Left lobe of liver (tissue), 2 donors: ENCODE results near the gene HIVEP3. TPM values are rescaled to one million over a fixed set of nuclear protein-coding genes. Genes with fewer than 3 reads are reported as not detected.

Source experiments
- ATAC-seq: fragments of 200-7000 bp; cut with Tn5 transposase; one replicate; pipeline ENCODE4 v1.9.1; 2020; ENCODE audit warnings: mild to moderate bottlenecking, moderate library complexity
- DNase-seq: peaks from one replicate; pipeline ENCODE4 v3.0.0-alpha.2; 2020; ENCODE audit warnings: low spot score
- total RNA-seq: library from RNA; stranded (reverse); gene quantifications from one replicate; pipeline ENCODE4 v1.2.1, GENCODE V29; 2021
- donor health status: DM: no; HTN: no; CAD: no; lungs with moderate emphysema.
- donor health status: DM: no; HTN: yes; CAD: no.

Gene HIVEP3
- total RNA-seq, 1 donor from 2014 or later, result 2.6 TPM

- no peak for DNase-seq
- ATAC-seq, result no peak
Measured at GRCh38 chr1:41894808-41895483, 23.8 kb downstream of the HIVEP3 start.

GRCh38 chr1:41894101-41894807 is 24.5 kb downstream of the HIVEP3 start:
- ATAC-seq (no peak), DNase-seq (no peak)

- DNase-seq (no peak), ATAC-seq (no peak)
Measured at GRCh38 chr1:41892301-41892781, 26.4 kb downstream of the HIVEP3 start.

- no peak for DNase-seq
- ATAC-seq, result peak; percentile 78
Measured at GRCh38 chr1:41891199-41891896, 27.4 kb downstream of the HIVEP3 start.

GRCh38 chr1:41890825-41891198 is 27.9 kb downstream of the HIVEP3 start:
- peak; percentile 84 for ATAC-seq
- DNase-seq, result peak; percentile 61

- DNase-seq (no peak), ATAC-seq (no peak)
Measured at GRCh38 chr1:41889506-41890414, 29.0 kb downstream of the HIVEP3 start.

GRCh38 chr1:41888756-41889155 is 30.0 kb downstream of the HIVEP3 start:
- DNase-seq (no peak), ATAC-seq (no peak)

- no peak for ATAC-seq
- no peak for DNase-seq
Measured at GRCh38 chr1:41887365-41887764, 31.4 kb downstream of the HIVEP3 start.

- DNase-seq (no peak), ATAC-seq (no peak)
Measured at GRCh38 chr1:41884256-41885230, 34.2 kb downstream of the HIVEP3 start.

GRCh38 chr1:41883507-41883906 is 35.2 kb downstream of the HIVEP3 start:
- no peak for ATAC-seq
- DNase-seq, result no peak

- ATAC-seq (no peak), DNase-seq (no peak)
Measured at GRCh38 chr1:41882486-41882885, 36.2 kb downstream of the HIVEP3 start.

- no peak for ATAC-seq
Measured at GRCh38 chr1:41882068-41882477, 36.6 kb downstream of the HIVEP3 start.

GRCh38 chr1:41880950-41881885 is 37.5 kb downstream of the HIVEP3 start:
- ATAC-seq (no peak), DNase-seq (no peak)

More at GRCh38 chr1:41882068-41882477, 36.6 kb downstream of the HIVEP3 start:
- no peak for DNase-seq

- no peak for ATAC-seq
- DNase-seq, result no peak
Measured at GRCh38 chr1:41880261-41880660, 38.5 kb downstream of the HIVEP3 start.

GRCh38 chr1:41879617-41880016 is 39.1 kb downstream of the HIVEP3 start:
- ATAC-seq (no peak), DNase-seq (no peak)

- ATAC-seq, result no peak
- DNase-seq, result no peak
Measured at GRCh38 chr1:41878911-41879310, 39.8 kb downstream of the HIVEP3 start.

GRCh38 chr1:41878495-41878894 is 40.2 kb downstream of the HIVEP3 start:
- ATAC-seq (no peak), DNase-seq (no peak)
